GM04504 (cell line): Measurements from ENCODE around the gene GABRP.
"Not testable (repeated sequence)": the region's sequence is repeated elsewhere in the genome, so short reads cannot be mapped to it uniquely, and the experiment has no call there.

ENCODE experiments used
- DNase-seq: peaks from one replicate; pipeline ENCODE4 v3.0.0-alpha.2; 2012; ENCODE audit warnings: low read depth

GABRP gene

DNA sequence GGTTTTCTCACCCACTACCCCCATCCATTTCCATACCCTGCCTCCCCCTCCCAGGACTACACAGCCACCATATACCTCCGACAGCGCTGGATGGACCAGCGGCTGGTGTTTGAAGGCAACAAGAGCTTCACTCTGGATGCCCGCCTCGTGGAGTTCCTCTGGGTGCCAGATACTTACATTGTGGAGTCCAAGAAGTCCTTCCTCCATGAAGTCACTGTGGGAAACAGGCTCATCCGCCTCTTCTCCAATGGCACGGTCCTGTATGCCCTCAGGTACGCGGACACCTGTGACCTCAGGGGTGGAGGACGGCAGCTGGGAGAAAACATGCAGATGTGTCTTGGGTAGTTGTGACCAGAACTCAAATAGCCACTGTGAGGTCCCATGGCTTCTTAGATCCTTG, 11.6 kb downstream of the GABRP start:
- no peak for DNase-seq

GRCh38 chr5:170805666-170806065, 22.1 kb downstream of the GABRP start:
- DNase-seq: no peak

- DNase-seq: peak; percentile 15
These were observed 26.0 kb downstream of the GABRP start for GRCh38 chr5:170809551-170809950.

DNA sequence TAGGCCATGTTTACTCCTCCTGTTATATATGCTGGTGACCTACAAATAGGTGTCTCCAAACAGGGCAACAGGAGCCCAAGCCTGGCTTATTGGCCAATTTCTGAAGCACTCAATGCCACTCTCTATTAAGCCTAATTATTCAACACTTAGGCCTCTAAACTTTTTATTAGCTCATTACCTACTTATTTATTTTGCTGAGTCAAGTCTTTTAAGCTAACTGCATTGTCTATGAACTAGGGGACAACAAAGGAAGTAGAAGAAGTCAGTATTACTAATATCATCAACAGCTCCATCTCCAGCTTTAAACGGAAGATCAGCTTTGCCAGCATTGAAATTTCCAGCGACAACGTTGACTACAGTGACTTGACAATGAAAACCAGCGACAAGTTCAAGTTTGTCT, 28.2 kb downstream of the GABRP start:
- no peak for DNase-seq

DNA sequence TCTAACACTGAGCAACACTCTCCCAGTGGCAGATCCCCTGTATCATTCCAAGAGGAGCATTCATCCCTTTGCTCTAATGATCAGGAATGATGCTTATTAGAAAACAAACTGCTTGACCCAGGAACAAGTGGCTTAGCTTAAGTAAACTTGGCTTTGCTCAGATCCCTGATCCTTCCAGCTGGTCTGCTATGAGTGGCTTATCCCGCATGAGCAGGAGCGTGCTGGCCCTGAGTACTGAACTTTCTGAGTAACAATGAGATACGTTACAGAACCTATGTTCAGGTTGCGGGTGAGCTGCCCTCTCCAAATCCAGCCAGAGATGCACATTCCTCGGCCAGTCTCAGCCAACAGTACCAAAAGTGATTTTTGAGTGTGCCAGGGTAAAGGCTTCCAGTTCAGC, 29.7 kb downstream of the GABRP start:
- no peak for DNase-seq

DNA sequence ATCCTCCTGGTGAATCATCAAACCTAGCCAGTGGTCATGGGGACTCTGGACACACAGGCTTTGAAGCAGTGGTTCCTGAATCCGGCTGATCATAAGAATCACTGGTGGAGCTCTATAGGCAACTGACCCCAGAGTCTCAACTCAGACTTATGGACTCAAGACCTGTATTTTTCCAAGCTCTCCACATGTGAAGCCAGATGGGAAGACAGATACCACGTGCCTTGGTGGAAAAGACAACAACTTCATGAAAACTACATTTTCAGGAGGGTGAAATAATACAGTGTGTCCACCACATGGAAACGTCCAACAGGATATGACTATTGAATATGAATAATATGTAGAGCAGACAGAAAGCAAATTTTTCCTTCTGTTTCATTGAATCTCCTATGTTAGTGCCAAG, 33.7 kb downstream of the GABRP start:
- no peak for DNase-seq

DNA sequence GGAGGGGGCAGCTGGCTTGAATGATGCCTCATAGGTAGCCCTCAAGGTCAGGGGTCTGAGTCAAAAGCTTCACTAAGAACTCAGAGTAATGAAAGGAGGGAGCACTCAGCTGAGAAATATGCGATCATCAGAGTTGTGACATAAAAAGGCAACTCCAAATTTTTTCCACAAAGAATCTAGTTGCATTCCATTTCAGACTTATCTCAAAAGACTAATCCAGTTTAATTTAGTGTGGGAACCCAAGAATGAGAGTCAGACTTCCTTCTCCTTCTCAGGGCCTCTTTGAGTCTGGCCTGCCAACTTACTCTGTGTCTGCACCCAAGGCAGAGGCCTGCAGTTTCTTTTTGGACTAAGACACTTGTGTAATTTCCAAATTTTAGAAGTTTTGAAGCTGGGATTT, 34.7 kb downstream of the GABRP start:
- peak; percentile 3 for DNase-seq

- no peak for DNase-seq
These were observed 36.3 kb downstream of the GABRP start for GRCh38 chr5:170819824-170820223.

GRCh38 chr5:170821257-170821800, 37.8 kb downstream of the GABRP start:
- DNase-seq: no peak

GRCh38 chr5:170826117-170826516, 42.6 kb downstream of the GABRP start:
- no peak for DNase-seq

- no peak for DNase-seq
These were observed 48.7 kb downstream of the GABRP start for GRCh38 chr5:170832241-170832640.

DNA sequence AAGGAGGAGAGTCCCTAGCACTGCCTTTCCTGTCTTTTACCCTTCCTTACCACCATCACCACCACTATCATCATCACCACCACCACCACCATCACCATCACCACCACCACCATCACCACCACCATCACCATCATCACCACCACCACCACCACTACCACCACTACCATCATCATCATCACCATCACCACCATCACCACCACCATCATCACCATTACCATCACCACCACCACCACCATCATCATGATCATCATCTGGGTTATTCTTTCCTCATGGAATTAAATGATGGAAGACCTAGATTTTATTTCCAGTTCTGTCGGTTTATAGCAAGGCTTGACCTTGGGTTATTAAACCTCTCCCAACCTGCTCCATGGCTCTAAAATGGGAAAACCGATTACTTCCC, 50.5 kb downstream of the GABRP start:
- not testable (repeated sequence) for DNase-seq

GRCh38 chr5:170836226-170836625, 52.7 kb downstream of the GABRP start:
- no peak for DNase-seq

DNA sequence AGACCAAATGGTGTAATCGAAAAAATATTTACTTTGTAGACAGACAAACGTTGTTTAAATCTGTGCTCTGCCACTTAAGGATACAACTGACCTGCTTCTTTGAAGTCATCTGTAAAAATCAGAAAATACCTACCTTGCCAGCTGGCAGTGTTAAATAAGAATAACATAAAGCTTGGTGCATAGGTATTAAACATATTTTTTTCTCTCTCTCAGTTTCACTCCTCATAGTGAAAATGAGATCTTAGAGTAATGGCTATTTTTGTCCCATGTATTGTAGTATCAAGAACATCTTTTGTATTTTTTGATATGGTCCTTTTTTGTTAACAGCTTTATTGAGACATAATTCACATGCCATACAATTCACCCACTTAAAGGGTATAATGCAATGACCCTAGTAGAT, 60.3 kb downstream of the GABRP start:
- no peak for DNase-seq

DNA sequence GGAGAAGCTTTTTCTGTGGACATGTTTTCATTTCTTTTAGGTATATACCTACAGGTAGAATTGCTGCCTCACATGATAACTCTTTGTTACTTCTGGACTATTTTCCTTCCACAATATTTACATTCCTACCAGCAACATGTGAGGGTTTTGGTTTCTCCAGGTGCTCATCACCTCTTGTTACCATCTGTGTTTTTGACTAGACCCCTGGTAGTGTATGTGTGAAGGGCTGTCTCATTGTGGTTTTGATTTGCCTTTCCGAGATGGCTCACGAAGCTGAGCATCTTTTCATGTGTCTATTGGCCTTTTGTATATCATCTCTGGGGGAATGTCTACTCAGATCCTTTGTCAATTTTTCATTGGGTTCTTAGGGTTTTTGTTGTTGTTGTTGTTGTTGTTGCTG, 61.1 kb downstream of the GABRP start:
- DNase-seq: no peak

DNA sequence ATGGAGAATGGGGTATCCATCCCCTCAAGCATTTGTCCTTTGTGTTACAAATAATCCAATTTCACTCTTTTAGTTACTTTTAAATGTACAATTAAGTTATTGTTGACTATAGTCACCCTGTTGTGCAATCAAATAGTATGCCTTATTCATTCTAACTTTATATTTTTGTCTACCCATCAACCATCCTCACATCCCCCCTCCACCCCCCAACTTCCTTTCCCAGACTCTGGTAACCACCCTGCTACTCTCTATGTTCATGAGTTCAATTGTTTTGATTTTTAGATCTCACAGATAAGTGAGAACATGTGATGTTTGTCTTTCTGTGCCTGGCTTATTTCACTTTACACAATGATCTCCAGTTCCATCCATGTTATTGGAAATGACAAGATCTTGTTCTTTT, 62.9 kb downstream of the GABRP start:
- DNase-seq: no peak

DNA sequence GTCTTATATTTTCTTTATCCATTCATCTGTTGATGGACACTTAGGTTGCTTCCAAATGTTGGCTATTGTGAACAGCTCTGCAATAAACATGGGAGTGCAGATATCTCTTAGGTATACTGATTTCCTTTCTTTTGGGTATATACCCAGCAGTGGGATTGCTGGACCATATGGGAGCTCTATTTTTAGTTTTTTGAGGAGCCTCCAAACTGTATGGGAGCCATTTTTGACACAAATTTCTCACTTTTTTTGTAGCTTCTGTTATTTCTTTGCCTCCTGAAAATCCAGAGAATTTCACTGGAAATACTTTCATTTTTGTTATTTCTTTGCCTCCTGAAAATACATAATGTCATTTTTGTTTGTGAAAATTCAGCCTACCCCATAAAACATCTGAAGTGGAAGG, 63.3 kb downstream of the GABRP start:
- no peak for DNase-seq

GRCh38 chr5:170848033-170848432, 64.5 kb downstream of the GABRP start:
- no peak for DNase-seq

- no peak for DNase-seq
These were observed 65.8 kb downstream of the GABRP start for GRCh38 chr5:170849374-170849773.

DNA sequence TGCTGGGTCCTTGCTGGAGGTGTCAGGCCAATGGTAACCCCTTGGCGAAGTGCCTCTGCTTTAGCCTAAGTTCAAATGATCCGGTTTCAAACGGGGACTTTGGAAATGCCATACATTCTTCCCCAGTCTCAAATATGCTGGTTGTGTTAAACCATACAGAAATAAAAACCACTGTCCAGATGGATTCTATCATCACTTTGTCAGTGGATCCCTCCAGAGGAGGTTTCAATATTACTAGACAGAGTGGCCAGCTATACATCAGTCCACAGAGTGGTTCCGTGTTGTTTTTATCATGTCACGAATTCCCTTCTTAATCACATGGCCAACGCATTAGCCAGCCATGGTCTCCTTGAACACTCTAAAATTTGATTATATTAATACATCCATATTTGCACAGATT, 71.0 kb downstream of the GABRP start:
- DNase-seq: no peak

GRCh38 chr5:170857066-170857465, 73.5 kb downstream of the GABRP start:
- DNase-seq: no peak

- no peak for DNase-seq
These were observed 76.9 kb downstream of the GABRP start for GRCh38 chr5:170860415-170860814.

GRCh38 chr5:170860818-170861666, 77.5 kb downstream of the GABRP start:
- DNase-seq: no peak

DNA sequence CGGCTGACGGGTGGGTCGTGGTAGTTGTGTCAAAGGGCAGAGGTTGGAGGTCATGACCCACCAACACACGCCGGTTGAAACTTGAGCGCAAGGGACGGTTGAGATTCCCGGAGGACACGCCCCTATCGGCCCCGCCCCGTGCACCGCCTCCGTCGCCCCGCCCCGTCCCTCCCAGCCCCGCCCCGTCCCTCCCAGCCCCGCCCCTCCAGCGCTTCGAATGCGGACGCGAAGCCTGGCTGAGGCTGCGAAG, 78.1 kb downstream of the GABRP start:
- DNase-seq: no peak
